Measurements from ENCODE around the gene ST3GAL5.
"Not testable (repeated sequence)": the region's sequence is repeated elsewhere in the genome, so short reads cannot be mapped to it uniquely, and the experiment has no call there.

ST3GAL5 gene

GRCh38 chr2:85900366-85900765, 11.6 kb upstream of the ST3GAL5 start:
- no peak overlapping the region for H3K27ac ChIP-seq
- H3K9me3 ChIP-seq (replicated peaks in 1 of 11), result peaks cover 8 to 27% (median 18%) of the 10 kb centered on the region in 11 experiments
- no peaks in the 10 kb centered on the region for H4K20me1 ChIP-seq
- 0 out of 22 replicates have a peak overlapping the region, but pooled peaks of 1 of the 11 experiments have one; percentile 72 for H3K4me2 ChIP-seq
- peaks cover 0 to 6% (median 0%) of the 10 kb centered on the region in 11 experiments; a peak in 6 of 22 replicates for H3K36me3 ChIP-seq
- H3K9ac ChIP-seq, result no peak overlapping the region
- peaks cover 0 to 32% (median 21%) of the 10 kb centered on the region in 10 experiments; a peak in 14 of 20 replicates for H3K4me1 ChIP-seq
- no peaks in the 10 kb centered on the region for H3K27me3 ChIP-seq
- TF ChIP-seq Cebpa-rat (IDR thresholded peaks at IDR 0.05), result no peak
- H3K4me3 ChIP-seq, result no peak overlapping the region

DNA sequence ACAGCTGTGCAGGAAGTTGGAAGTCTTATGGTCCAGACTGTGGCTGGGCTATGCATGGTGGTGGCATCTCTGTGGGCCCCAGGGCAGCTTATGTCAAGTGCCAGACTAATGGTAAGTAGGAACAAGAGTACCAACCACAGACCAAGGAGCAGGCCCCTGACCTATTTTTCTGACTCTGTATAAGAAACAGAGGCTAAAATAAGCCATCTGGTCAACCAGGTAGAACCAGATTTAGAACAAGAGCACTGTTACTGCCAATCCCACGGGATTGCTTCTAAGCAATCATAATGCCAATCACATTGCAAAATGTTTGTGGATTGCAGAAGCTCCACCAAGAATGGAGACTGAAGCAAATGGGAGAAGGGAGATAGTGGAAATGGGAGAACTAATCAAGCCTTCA, 11.1 kb upstream of the ST3GAL5 start:
- no peak overlapping the region for H3K4me3 ChIP-seq
- no peaks in the 10 kb centered on the region for H3K27me3 ChIP-seq
- H3K36me3 ChIP-seq, result peaks cover 0 to 11% (median 0%) of the 10 kb centered on the region in 11 experiments; a peak in 6 of 22 replicates
- no peak overlapping the region for H3K27ac ChIP-seq
- H3K9me3 ChIP-seq (replicated peaks in 1 of 11), result peaks cover 13 to 32% (median 23%) of the 10 kb centered on the region in 11 experiments
- H4K20me1 ChIP-seq, result no peaks in the 10 kb centered on the region
- no peak overlapping the region for H3K9ac ChIP-seq
- H3K4me2 ChIP-seq, result peak overlapping the region in 8 of 11 experiments; percentile 11 to 72 (median 37); a peak in 14 of 22 replicates
- no peak for TF ChIP-seq Cebpa-rat (IDR thresholded peaks at IDR 0.05)
- peaks cover 0 to 33% (median 21%) of the 10 kb centered on the region in 10 experiments; a peak in 14 of 20 replicates for H3K4me1 ChIP-seq

DNA sequence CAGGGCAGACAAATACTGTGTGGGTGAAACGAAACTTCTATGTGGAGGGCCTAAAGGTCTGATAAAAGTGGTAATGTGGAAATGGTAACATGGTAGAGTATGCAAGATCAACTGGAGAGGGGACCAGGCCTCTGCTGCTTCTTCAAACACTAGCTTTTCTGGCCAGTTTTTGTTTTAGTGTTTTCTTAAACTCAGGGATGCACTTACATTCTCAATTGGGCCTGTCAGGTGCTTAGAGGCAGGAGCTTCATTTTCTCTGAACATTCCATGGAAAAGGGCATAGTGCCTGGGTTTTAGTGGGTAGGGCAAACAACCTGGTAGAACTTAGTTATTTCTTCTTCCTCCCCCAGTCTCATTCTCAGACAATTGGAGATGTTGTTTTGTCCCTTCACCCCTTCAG, 10.5 kb upstream of the ST3GAL5 start:
- peaks cover 2 to 39% (median 26%) of the 10 kb centered on the region in 10 experiments for H3K4me1 ChIP-seq
- H3K9ac ChIP-seq, result no peak overlapping the region
- H3K27ac ChIP-seq, result no peak overlapping the region
- H3K27me3 ChIP-seq, result no peaks in the 10 kb centered on the region
- peaks cover 0 to 13% (median 0%) of the 10 kb centered on the region in 11 experiments; a peak in 6 of 22 replicates for H3K36me3 ChIP-seq
- no peak for TF ChIP-seq Cebpa-rat (IDR thresholded peaks at IDR 0.05)
- H4K20me1 ChIP-seq, result no peaks in the 10 kb centered on the region
- peaks cover 18 to 37% (median 28%) of the 10 kb centered on the region in 11 experiments for H3K9me3 ChIP-seq (replicated peaks in 1 of 11)
- H3K4me3 ChIP-seq, result no peak overlapping the region
- peak overlapping the region in 8 of 11 experiments; percentile 11 to 72 (median 37); a peak in 14 of 22 replicates for H3K4me2 ChIP-seq

GRCh38 chr2:85898881-85899280, 10.1 kb upstream of the ST3GAL5 start:
- H3K4me3 ChIP-seq, result no peak overlapping the region
- no peak for TF ChIP-seq Cebpa-rat (IDR thresholded peaks at IDR 0.05)
- peaks cover 0 to 13% (median 0%) of the 10 kb centered on the region in 11 experiments; a peak in 6 of 22 replicates for H3K36me3 ChIP-seq
- no peak overlapping the region for H3K27ac ChIP-seq
- H3K9ac ChIP-seq, result no peak overlapping the region
- peaks cover 6 to 41% (median 30%) of the 10 kb centered on the region in 10 experiments for H3K4me1 ChIP-seq
- peak overlapping the region in 1 of 11 experiments; percentile 37; a peak in 2 of 22 replicates for H3K4me2 ChIP-seq
- H4K20me1 ChIP-seq, result no peaks in the 10 kb centered on the region
- no peaks in the 10 kb centered on the region for H3K27me3 ChIP-seq
- peaks cover 18 to 37% (median 28%) of the 10 kb centered on the region in 11 experiments for H3K9me3 ChIP-seq (replicated peaks in 1 of 11)

DNA sequence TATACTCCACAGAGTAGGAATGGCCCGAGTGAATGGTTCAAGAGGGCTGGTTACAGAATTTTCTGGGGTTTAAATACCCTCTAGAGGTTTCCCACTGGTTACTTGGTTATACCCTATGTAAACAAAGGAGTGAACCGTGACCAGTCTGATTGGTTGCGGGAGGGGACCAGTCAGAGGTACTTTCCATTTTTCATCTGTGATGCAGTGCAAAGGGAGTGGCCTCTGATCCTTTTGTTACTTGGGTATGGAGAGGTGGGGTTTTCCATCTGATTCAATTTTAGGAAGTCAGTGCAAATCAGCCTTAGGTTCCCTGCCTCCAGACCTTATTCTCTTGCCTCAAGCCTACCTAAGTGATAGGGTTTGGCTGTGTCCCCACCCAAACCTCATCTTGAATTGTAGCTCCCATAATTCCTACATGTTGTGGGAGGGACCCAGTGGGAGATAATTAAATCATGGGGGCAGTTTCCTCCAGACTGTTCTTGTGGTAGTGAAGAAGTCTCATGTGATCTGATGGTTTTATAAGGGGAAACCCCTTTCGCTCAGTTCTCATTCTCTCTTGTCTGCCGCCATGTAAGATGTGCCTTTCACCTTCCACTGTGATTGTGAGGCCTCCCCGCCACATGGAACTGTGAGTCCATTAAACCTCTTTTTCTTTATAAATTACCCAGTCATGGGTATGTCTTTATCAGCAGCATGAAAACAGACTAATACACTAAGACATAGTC, 5.9 kb upstream of the ST3GAL5 start:
- H3K4me3 ChIP-seq, H3K27me3 ChIP-seq, H4K20me1 ChIP-seq, H3K9ac ChIP-seq: not testable (repeated sequence)
- H3K4me2 ChIP-seq, result peak overlapping the region in 10 of 11 experiments; percentile 59 to 95 (median 74); a peak in 18 of 22 replicates
- H3K27ac ChIP-seq, result peak overlapping the region in 1 of 11 experiments; percentile 58; a peak in 1 of 22 replicates
- H3K36me3 ChIP-seq, result peaks cover 0 to 13% (median 0%) of the 10 kb centered on the region in 11 experiments; a peak in 6 of 22 replicates
- peaks cover 18 to 37% (median 28%) of the 10 kb centered on the region in 11 experiments for H3K9me3 ChIP-seq (replicated peaks in 1 of 11)
- H3K4me1 ChIP-seq, result peaks cover 39 to 61% (median 54%) of the 10 kb centered on the region in 10 experiments

- Histone ChIP-seq H3K27ac (peak overlapping the region in 8 of 11 experiments; percentile 5 to 58 (median 42); a peak in 10 of 22 replicates), H3K9ac (peak overlapping the region in 7 of 11 experiments; percentile 2 to 35 (median 24); a peak in 7 of 22 replicates), H3K4me2 (peak overlapping the region; percentile 59 to 95 (median 73)), H3K4me3 (no peak overlapping the region), H3K4me1 (peaks cover 43 to 60% (median 53%) of the 10 kb centered on the region in 10 experiments), H3K27me3 (no peaks in the 10 kb centered on the region; a peak in 1 of 22 replicates), H3K36me3 (peaks cover 0 to 13% (median 0%) of the 10 kb centered on the region in 11 experiments; a peak in 6 of 22 replicates), H4K20me1 (no peaks in the 10 kb centered on the region), H3K9me3 (replicated peaks in 1 of 11) (peaks cover 18 to 37% (median 28%) of the 10 kb centered on the region in 11 experiments)
- no peak for TF ChIP-seq Cebpa-rat (IDR thresholded peaks at IDR 0.05)
These were observed 4.9 kb upstream of the ST3GAL5 start for GRCh38 chr2:85893428-85894258.

- Histone ChIP-seq H3K27me3 (peaks cover 0 to 7% (median 0%) of the 10 kb centered on the region in 11 experiments; a peak in 3 of 22 replicates), H3K27ac (peak overlapping the region in 2 of 11 experiments; percentile 2 to 28; a peak in 1 of 22 replicates)
These were observed 3.6 kb upstream of the ST3GAL5 start for GRCh38 chr2:85892216-85892944.

More at GRCh38 chr2:85892216-85892944, 3.6 kb upstream of the ST3GAL5 start:
- Histone ChIP-seq H3K4me2 (peak overlapping the region; percentile 43 to 95 (median 70); a peak in 21 of 22 replicates), H3K36me3 (peaks cover 0 to 13% (median 0%) of the 10 kb centered on the region in 11 experiments; a peak in 6 of 22 replicates), H3K4me1 (peaks cover 50 to 71% (median 63%) of the 10 kb centered on the region in 10 experiments), H4K20me1 (peaks cover 0 to 4% (median 0%) of the 10 kb centered on the region in 11 experiments; a peak in 4 of 22 replicates), H3K9ac (no peak overlapping the region), H3K4me3 (no peak overlapping the region), H3K9me3 (replicated peaks in 1 of 11) (peaks cover 18 to 30% (median 21%) of the 10 kb centered on the region in 11 experiments)
- TF ChIP-seq Cebpa-rat (IDR thresholded peaks at IDR 0.05), result 0 out of 22 replicates have a peak, but pooled peaks of 1 of the 11 experiments have one; percentile 11

Data from BLaER1 treated with 17β-estradiol and CSF1 and Interleukin-3, amounts not matched to agents 10 nM and 100 nM (cell line).